Natural killer cell (primary cell): ENCODE results near the gene MEMO1. TPM values are rescaled to one million over a fixed set of nuclear protein-coding genes. Genes with fewer than 3 reads are reported as not detected.
"Not testable (repeated sequence)": the region's sequence is repeated elsewhere in the genome, so short reads cannot be mapped to it uniquely, and the experiment has no call there.

Source experiments
- ATAC-seq, 3 donors: fragments of 150-1000 bp in 2 of 3; fragments of 200-7000 bp in 1 of 3; cut with Tn5 transposase; 1 replicate in 1 of 3; 2 replicates in 2 of 3; pipeline ENCODE4 v1.10.0; 2021; ENCODE audit warnings: mild to moderate bottlenecking in 2 of 3, moderate library complexity in 2 of 3
- DNase-seq, 2 donors: peaks; one replicate each; pipeline versions ENCODE4 v3.0.0 to v3.0.0-alpha.2; 2013 to 2021; ENCODE audit warnings: mixed read lengths in 1 of 2
- H3K27ac ChIP-seq: one replicate; pipeline ENCODE4 v1.5.1; 2013; ENCODE audit warnings: mild to moderate bottlenecking, low read length
- H3K27me3 ChIP-seq: one replicate; pipeline ENCODE4 v1.6.1; 2013; ENCODE audit warnings: low read length; ENCODE audit not compliant: control insufficient read depth, insufficient read depth
- H3K36me3 ChIP-seq: one replicate; pipeline ENCODE4 v1.6.1; 2013; ENCODE audit warnings: low read length; ENCODE audit not compliant: control insufficient read depth, insufficient read depth
- H3K4me1 ChIP-seq: one replicate; pipeline ENCODE4 v1.6.1; 2013; ENCODE audit warnings: low read length; ENCODE audit not compliant: control insufficient read depth, insufficient read depth
- H3K4me3 ChIP-seq: one replicate; pipeline ENCODE4 v1.5.1; 2013; ENCODE audit warnings: low read length
- H3K9me3 ChIP-seq: one replicate; pipeline ENCODE4 v1.6.1; 2013; ENCODE audit warnings: low read length; ENCODE audit not compliant: control insufficient read depth, insufficient read depth
- H3K27ac Mint-ChIP-seq, 2 donors: one replicate each; pipeline ENCODE4 v1.8.0; 2022; ENCODE audit warnings: mild to moderate bottlenecking in 2 of 2, mixed read lengths in 2 of 2, moderate library complexity in 1 of 2
- H3K27me3 Mint-ChIP-seq, 2 donors: one replicate each; pipeline ENCODE4 v1.8.0; 2022; ENCODE audit warnings: low read depth in 2 of 2, mixed read lengths in 2 of 2
- H3K36me3 Mint-ChIP-seq: one replicate; pipeline ENCODE4 v1.8.0; 2022; ENCODE audit warnings: mixed read lengths
- H3K4me1 Mint-ChIP-seq, 2 donors: one replicate each; pipeline ENCODE4 v1.8.0; 2022; ENCODE audit warnings: mixed read lengths in 2 of 2
- H3K4me3 Mint-ChIP-seq: one replicate; pipeline ENCODE4 v1.8.0; 2022; ENCODE audit warnings: mild to moderate bottlenecking, moderate library complexity, mixed read lengths
- H3K9me3 Mint-ChIP-seq, 2 donors: one replicate each; pipeline ENCODE4 v1.8.0; 2022; ENCODE audit warnings: mixed read lengths in 2 of 2
- CTCF ChIP-seq: fragments of 200-600 bp; IDR thresholded peaks from one replicate; pipeline ENCODE4 v1.8.0; 2022; ENCODE audit warnings: antibody characterized with exemption
- WGBS: methylation state at CpG from one replicate; pipeline ENCODE4 v1.1.7; 2013; ENCODE audit warnings: missing lambda C conversion rate; ENCODE audit not compliant: insufficient coverage; 5-methylcytosine and 5-hydroxymethylcytosine counted together
- intact Hi-C: fragments of 100-400 bp; cut with micrococcal nuclease; formaldehyde crosslinking; loops from one replicate; pipeline ENCODE4 v1.14.2; 2022
- total RNA-seq, 4 donors: library from RNA; stranded (reverse); fragments of 120-200 nt in 1 of 4; gene quantifications; one replicate each; pipeline versions ENCODE4 v1.2.3 to v1.2.4, GENCODE V29; 2013 to 2022

Gene MEMO1
- total RNA-seq, 3 donors from 2014 or later (not counting 1 experiment from before 2014, with no cell fraction given) = 48.6 to 51.9 (median 51.7) TPM

GRCh38 chr2:32051836-32052439, 41.1 kb upstream of the MEMO1 start:
- H3K27me3 Mint-ChIP-seq = no peaks in the 10 kb centered on the region
- no peaks in the 10 kb centered on the region for H3K4me1 Mint-ChIP-seq
- DNase-seq = no peak
- intact Hi-C loops = no loop called here
- ATAC-seq = no peak
- Histone ChIP-seq H3K27ac (no peak overlapping the region), H3K4me3 (no peak overlapping the region), H3K4me1 (no peaks in the 10 kb centered on the region), H3K9me3 (no peaks in the 10 kb centered on the region), H3K27me3 (no peaks in the 10 kb centered on the region), H3K36me3 (no peaks in the 10 kb centered on the region)
- WGBS = 97% methylated on average over 11 of the region's 11 CpGs
- no peak overlapping the region for H3K27ac Mint-ChIP-seq
- H3K4me3 Mint-ChIP-seq = no peak overlapping the region
- TF ChIP-seq CTCF = no peak
- H3K9me3 Mint-ChIP-seq = no peaks in the 10 kb centered on the region
- no peaks in the 10 kb centered on the region for H3K36me3 Mint-ChIP-seq

GRCh38 chr2:32043561-32043960, 32.8 kb upstream of the MEMO1 start:
- H3K27ac ChIP-seq = no peak overlapping the region
- ATAC-seq (no peak), DNase-seq (no peak)
- H3K4me3 Mint-ChIP-seq = no peak overlapping the region
- H3K36me3 Mint-ChIP-seq = no peaks in the 10 kb centered on the region
- WGBS = 77% methylated on average over 6 of the region's 7 CpGs
- peaks cover 8% of the 10 kb centered on the region for H3K4me1 ChIP-seq
- no peaks in the 10 kb centered on the region for H3K36me3 ChIP-seq
- intact Hi-C loops = no loop called here
- no peaks in the 10 kb centered on the region for H3K9me3 Mint-ChIP-seq
- H3K27ac Mint-ChIP-seq = no peak overlapping the region
- H3K27me3 Mint-ChIP-seq = no peaks in the 10 kb centered on the region
- H3K27me3 ChIP-seq = no peaks in the 10 kb centered on the region
- H3K4me1 Mint-ChIP-seq = peaks cover 9 to 14% of the 10 kb centered on the region in 2 donors
- H3K4me3 ChIP-seq = no peak overlapping the region
- H3K9me3 ChIP-seq = no peaks in the 10 kb centered on the region
- TF ChIP-seq CTCF = no peak

GRCh38 chr2:32039447-32040219, 28.8 kb upstream of the MEMO1 start, which contains the start of gene DPY30:
DPY30 (minus strand) TSS chr2:32039805; CDS start chr2:32039456, 349 bp downstream.
- Mint-ChIP-seq H3K4me3 (peak within 1 kb of the TSS; percentile 95), H3K4me1 (peaks cover 9 to 14% of the 10 kb centered on the region in 2 donors), H3K27me3 (no peaks in the 10 kb centered on the region), H3K9me3 (no peaks in the 10 kb centered on the region), H3K27ac (peak within 1 kb of the TSS; percentile 92 to 96), H3K36me3 (no peaks in the 10 kb centered on the region)
- ATAC-seq (peak; percentile 97 to 98 (median 97)), DNase-seq (peak; percentile 88 to 96)
- Histone ChIP-seq H3K27ac (peak within 1 kb of the TSS; percentile 79), H3K4me1 (peaks cover 10% of the 10 kb centered on the region), H3K36me3 (no peaks in the 10 kb centered on the region), H3K27me3 (no peaks in the 10 kb centered on the region), H3K4me3 (peak within 1 kb of the TSS; percentile 61), H3K9me3 (no peaks in the 10 kb centered on the region)
- intact Hi-C loops = loop anchor here (1.0 kb wide), 1 partner anchor 24 kb away; the partner anchor contains the start of gene SPAST
- under 1% methylated on average over 41 of the region's 43 CpGs for WGBS
- TF ChIP-seq CTCF = no peak

- H3K27me3 Mint-ChIP-seq, H3K4me3 Mint-ChIP-seq, H3K4me3 ChIP-seq, H3K27ac ChIP-seq, H3K9me3 ChIP-seq, H3K4me1 ChIP-seq, H3K9me3 Mint-ChIP-seq, intact Hi-C loops, H3K27me3 ChIP-seq, H3K36me3 Mint-ChIP-seq, H3K36me3 ChIP-seq, ATAC-seq, DNase-seq: not testable (repeated sequence)
- Mint-ChIP-seq H3K27ac (peak overlapping the region in 1 of 2 donors; percentile 11), H3K4me1 (peaks cover 16 to 26% of the 10 kb centered on the region in 2 donors)
- 95% methylated on average over 8 of the region's 8 CpGs for WGBS
Observed at GRCh38 chr2:32034198-32034887, 23.5 kb upstream of the MEMO1 start.

GRCh38 chr2:32018789-32019482, 8.1 kb upstream of the MEMO1 start:
- H3K27me3 Mint-ChIP-seq, H3K27ac ChIP-seq, H3K4me1 ChIP-seq, H3K27ac Mint-ChIP-seq, H3K9me3 Mint-ChIP-seq, DNase-seq, intact Hi-C loops, H3K4me3 Mint-ChIP-seq, H3K4me1 Mint-ChIP-seq, H3K27me3 ChIP-seq, H3K4me3 ChIP-seq, H3K9me3 ChIP-seq, H3K36me3 Mint-ChIP-seq, ATAC-seq: not testable (repeated sequence)
- WGBS = 96% methylated on average over 9 of the region's 9 CpGs
- peaks cover 14% of the 10 kb centered on the region for H3K36me3 ChIP-seq
